HepG2 (cell line): ENCODE results near the gene ZNF507. TPM values are rescaled to one million over a fixed set of nuclear protein-coding genes. Genes with fewer than 3 reads are reported as not detected.

Source experiments
- AKAP8 ChIP-seq: sonication (generic); formaldehyde crosslinking; IDR thresholded peaks from 2 replicates; pipeline ENCODE4 v1.5.1; 2020; ENCODE audit warnings: mild to moderate bottlenecking, missing genetic modification reagents
- ARID2 ChIP-seq: sonication (generic); formaldehyde crosslinking; IDR thresholded peaks from 2 replicates; pipeline ENCODE4 v1.8.1; 2022; ENCODE audit warnings: mild to moderate bottlenecking, missing genetic modification reagents, borderline replicate concordance
- ATRX ChIP-seq: sonication (generic); formaldehyde crosslinking; IDR thresholded peaks from 2 replicates; pipeline ENCODE4 v1.4.0; 2020; ENCODE audit warnings: missing genetic modification reagents, borderline replicate concordance
- CAMTA2 ChIP-seq: sonication (generic); formaldehyde crosslinking; IDR thresholded peaks from 2 replicates; pipeline ENCODE4 v1.4.0; 2020; ENCODE audit warnings: mild to moderate bottlenecking, missing genetic modification reagents, borderline replicate concordance
- KDM6A ChIP-seq: IDR thresholded peaks from 2 replicates; pipeline ENCODE4 v1.6.1; 2016; ENCODE audit warnings: low read depth
- MED8 ChIP-seq: sonication (generic); formaldehyde crosslinking; IDR thresholded peaks from 2 replicates; pipeline ENCODE4 v1.8.1; 2023; ENCODE audit warnings: mild to moderate bottlenecking, missing genetic modification reagents; ENCODE audit not compliant: insufficient replicate concordance
- NONO ChIP-seq, 2 experiments: fragments of 450-650 bp in 1 of 2; sonication (generic) in 1 of 2; formaldehyde crosslinking in 1 of 2; IDR thresholded peaks in 1 of 2; conservative IDR thresholded peaks in 1 of 2; 2 replicates each; pipeline versions ENCODE4 v1.6.1 to v1.8.0; 2017 to 2022; ENCODE audit warnings: mild to moderate bottlenecking in 1 of 2, missing genetic modification reagents in 1 of 2, moderate library complexity in 1 of 2
- NR2C2 ChIP-seq: sonication (generic); formaldehyde crosslinking; IDR thresholded peaks from 2 replicates; pipeline ENCODE4 v1.4.0; 2020; ENCODE audit warnings: missing genetic modification reagents, mild to moderate bottlenecking, moderate library complexity, borderline replicate concordance
- PHF8 ChIP-seq: sonication (generic); formaldehyde crosslinking; IDR thresholded peaks from 2 replicates; pipeline ENCODE4 v1.5.0; 2020; ENCODE audit warnings: missing genetic modification reagents
- PLRG1 ChIP-seq: fragments of 450-650 bp; conservative IDR thresholded peaks from 2 replicates; pipeline ENCODE4 v1.6.1; 2016
- PPARG ChIP-seq: conservative IDR thresholded peaks from 2 replicates; pipeline ENCODE4 v1.6.1; 2016; ENCODE audit warnings: missing biosample characterization, missing genetic modification reagents
- ZBTB20 ChIP-seq: sonication (generic); formaldehyde crosslinking; IDR thresholded peaks from 2 replicates; pipeline ENCODE4 v1.8.1; 2023; ENCODE audit warnings: missing genetic modification reagents, low read depth, mild to moderate bottlenecking, borderline replicate concordance
- ZFP82 ChIP-seq: sonication (generic); formaldehyde crosslinking; IDR thresholded peaks from 2 replicates; pipeline ENCODE4 v1.5.1; 2020; ENCODE audit warnings: mild to moderate bottlenecking, missing genetic modification reagents, borderline replicate concordance
- ZNF121 ChIP-seq: sonication (generic); formaldehyde crosslinking; IDR thresholded peaks from 2 replicates; pipeline ENCODE4 v1.5.0; 2020; ENCODE audit warnings: mild to moderate bottlenecking, missing genetic modification reagents
- ZNF329 ChIP-seq: sonication (generic); formaldehyde crosslinking; IDR thresholded peaks from 2 replicates; pipeline ENCODE4 v1.9.0; 2021; ENCODE audit warnings: low read depth, mild to moderate bottlenecking, missing genetic modification reagents
- ZNF720 ChIP-seq: sonication (generic); formaldehyde crosslinking; IDR thresholded peaks from 2 replicates; pipeline ENCODE4 v1.4.0; 2020; ENCODE audit warnings: missing genetic modification reagents
- ZZZ3 ChIP-seq: sonication (generic); formaldehyde crosslinking; IDR thresholded peaks from 2 replicates; pipeline ENCODE4 v1.4.0; 2020; ENCODE audit warnings: missing genetic modification reagents, mild to moderate bottlenecking, borderline replicate concordance
- polyA plus RNA-seq, 8 experiments: library from polyadenylated mRNA; depleted of rRNA in 3 of 8; stranded (reverse) in 7 of 8; unstranded in 1 of 8; fragments of >200 nt; fragmentation: Illumina TruSeq in 4 of 8; extraction: Trizol in 4 of 8; gene quantifications; 2 replicates each; pipeline versions ENCODE4 v1.2.1 to v1.2.3, GENCODE V29; 2011 to 2016; ENCODE audit warnings: low read depth in 4 of 8, missing spikeins in 1 of 8, mixed read lengths in 1 of 8; ENCODE audit not compliant: insufficient read depth in 1 of 8
- total RNA-seq, 5 experiments: library from RNA; depleted of rRNA; stranded (reverse); fragments of >200 nt; fragmentation: Illumina TruSeq; extraction: Trizol; gene quantifications; 2 replicates each; pipeline ENCODE4 v1.2.3, GENCODE V29; 2016; ENCODE audit warnings: low read depth in 1 of 5
- TF ChIP-seq, protein P1 (sequence below): sonication (generic); formaldehyde crosslinking; IDR thresholded peaks from 2 replicates; pipeline ENCODE4 v1.5.0; 2020; ENCODE audit warnings: missing genetic modification reagents
- TF ChIP-seq, protein P2 (sequence below), 2 experiments: sonication (generic) in 1 of 2; formaldehyde crosslinking in 1 of 2; IDR thresholded peaks; 2 replicates each; pipeline versions ENCODE4 v1.4.0 to v1.6.1; 2016 to 2020; ENCODE audit warnings: borderline replicate concordance in 1 of 2, low read depth in 1 of 2, mild to moderate bottlenecking in 1 of 2, missing genetic modification reagents in 1 of 2
- TF ChIP-seq, protein P3 (sequence below): IDR thresholded peaks from 2 replicates; pipeline ENCODE4 v1.4.0; 2020; ENCODE audit warnings: mild to moderate bottlenecking, missing genetic modification reagents

Gene ZNF507
- total and polyA plus RNA-seq, 2 of the 13 experiments (the other 11 are each of a cell fraction or from before 2014, with no cell fraction given): 7.3 to 10.9 TPM

DNA sequence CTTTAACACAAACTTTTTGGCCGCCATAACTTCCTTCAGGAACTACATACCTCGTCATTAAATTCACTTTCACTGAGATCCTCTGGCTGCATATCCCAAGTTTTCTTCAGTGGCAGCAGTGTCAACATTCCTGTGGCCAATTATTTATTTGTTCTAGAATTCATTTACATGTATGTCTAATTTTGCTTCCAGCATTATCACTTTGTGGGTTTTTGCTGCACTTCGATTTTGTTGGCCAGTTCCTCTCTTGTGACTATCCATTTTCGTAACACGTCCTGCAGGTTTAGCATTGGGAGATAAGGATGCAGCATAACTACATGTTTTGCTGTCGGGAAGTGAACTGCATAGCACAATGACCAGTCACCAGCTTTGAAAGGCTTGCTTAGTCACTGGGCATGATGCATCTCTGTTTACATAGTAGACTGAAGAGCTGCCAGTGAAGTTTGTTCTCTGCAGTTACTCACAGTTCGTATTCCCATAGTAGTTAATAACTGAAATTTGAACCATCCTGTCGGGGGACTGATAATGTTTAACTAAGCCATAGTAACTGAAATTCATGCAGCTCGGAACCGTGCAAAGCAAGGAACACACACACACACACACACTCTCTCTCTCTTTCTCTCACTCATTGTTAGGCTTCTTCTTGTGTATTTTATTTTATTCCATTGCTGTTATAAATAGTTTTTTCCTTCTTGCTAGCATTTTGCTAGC is 28.3 kb downstream of the ZNF507 start (continued):
- TF ChIP-seq, protein P1, sequence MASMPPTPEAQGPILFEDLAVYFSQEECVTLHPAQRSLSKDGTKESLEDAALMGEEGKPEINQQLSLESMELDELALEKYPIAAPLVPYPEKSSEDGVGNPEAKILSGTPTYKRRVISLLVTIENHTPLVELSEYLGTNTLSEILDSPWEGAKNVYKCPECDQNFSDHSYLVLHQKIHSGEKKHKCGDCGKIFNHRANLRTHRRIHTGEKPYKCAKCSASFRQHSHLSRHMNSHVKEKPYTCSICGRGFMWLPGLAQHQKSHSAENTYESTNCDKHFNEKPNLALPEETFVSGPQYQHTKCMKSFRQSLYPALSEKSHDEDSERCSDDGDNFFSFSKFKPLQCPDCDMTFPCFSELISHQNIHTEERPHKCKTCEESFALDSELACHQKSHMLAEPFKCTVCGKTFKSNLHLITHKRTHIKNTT (CRISPR knock-in tag): no peak
- TF ChIP-seq ATRX (CRISPR knock-in tag) (no peak), AKAP8 (CRISPR knock-in tag) (no peak), ZNF720 (CRISPR knock-in tag) (no peak), KDM6A (peak; percentile 75; the same call in 1 of the 2 replicates), ZFP82 (CRISPR knock-in tag) (no peak), NONO (IDR thresholded peaks at IDR 0.05) (no peak), NONO (CRISPR knock-in tag; conservative IDR thresholded peaks at IDR 0.05) (peak; percentile 57), ZBTB20 (CRISPR knock-in tag) (peak; percentile 78; the same call in 1 of the 2 replicates), ZNF121 (CRISPR knock-in tag) (peak; percentile 33; the same call in 1 of the 2 replicates), PPARG (CRISPR knock-in tag) (peak; percentile 62), ZZZ3 (CRISPR knock-in tag) (no peak; the same call in 1 of the 2 replicates), CAMTA2 (no peak), ZNF329 (CRISPR knock-in tag) (no peak), NR2C2 (CRISPR knock-in tag) (peak; percentile 28; the same call in 1 of the 2 replicates), PLRG1 (no peak), MED8 (CRISPR knock-in tag) (no peak), ARID2 (CRISPR knock-in tag) (no peak), PHF8 (CRISPR knock-in tag) (no peak)
- TF ChIP-seq, protein P2, sequence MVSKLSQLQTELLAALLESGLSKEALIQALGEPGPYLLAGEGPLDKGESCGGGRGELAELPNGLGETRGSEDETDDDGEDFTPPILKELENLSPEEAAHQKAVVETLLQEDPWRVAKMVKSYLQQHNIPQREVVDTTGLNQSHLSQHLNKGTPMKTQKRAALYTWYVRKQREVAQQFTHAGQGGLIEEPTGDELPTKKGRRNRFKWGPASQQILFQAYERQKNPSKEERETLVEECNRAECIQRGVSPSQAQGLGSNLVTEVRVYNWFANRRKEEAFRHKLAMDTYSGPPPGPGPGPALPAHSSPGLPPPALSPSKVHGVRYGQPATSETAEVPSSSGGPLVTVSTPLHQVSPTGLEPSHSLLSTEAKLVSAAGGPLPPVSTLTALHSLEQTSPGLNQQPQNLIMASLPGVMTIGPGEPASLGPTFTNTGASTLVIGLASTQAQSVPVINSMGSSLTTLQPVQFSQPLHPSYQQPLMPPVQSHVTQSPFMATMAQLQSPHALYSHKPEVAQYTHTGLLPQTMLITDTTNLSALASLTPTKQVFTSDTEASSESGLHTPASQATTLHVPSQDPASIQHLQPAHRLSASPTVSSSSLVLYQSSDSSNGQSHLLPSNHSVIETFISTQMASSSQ (IDR thresholded peaks at IDR 0.05; ENCODE audit: low read depth): peak; percentile 89
- TF ChIP-seq, protein P2 (CRISPR knock-in tag; IDR thresholded peaks at IDR 0.05; ENCODE audit: borderline replicate concordance): peak; percentile 96
- TF ChIP-seq, protein P3, sequence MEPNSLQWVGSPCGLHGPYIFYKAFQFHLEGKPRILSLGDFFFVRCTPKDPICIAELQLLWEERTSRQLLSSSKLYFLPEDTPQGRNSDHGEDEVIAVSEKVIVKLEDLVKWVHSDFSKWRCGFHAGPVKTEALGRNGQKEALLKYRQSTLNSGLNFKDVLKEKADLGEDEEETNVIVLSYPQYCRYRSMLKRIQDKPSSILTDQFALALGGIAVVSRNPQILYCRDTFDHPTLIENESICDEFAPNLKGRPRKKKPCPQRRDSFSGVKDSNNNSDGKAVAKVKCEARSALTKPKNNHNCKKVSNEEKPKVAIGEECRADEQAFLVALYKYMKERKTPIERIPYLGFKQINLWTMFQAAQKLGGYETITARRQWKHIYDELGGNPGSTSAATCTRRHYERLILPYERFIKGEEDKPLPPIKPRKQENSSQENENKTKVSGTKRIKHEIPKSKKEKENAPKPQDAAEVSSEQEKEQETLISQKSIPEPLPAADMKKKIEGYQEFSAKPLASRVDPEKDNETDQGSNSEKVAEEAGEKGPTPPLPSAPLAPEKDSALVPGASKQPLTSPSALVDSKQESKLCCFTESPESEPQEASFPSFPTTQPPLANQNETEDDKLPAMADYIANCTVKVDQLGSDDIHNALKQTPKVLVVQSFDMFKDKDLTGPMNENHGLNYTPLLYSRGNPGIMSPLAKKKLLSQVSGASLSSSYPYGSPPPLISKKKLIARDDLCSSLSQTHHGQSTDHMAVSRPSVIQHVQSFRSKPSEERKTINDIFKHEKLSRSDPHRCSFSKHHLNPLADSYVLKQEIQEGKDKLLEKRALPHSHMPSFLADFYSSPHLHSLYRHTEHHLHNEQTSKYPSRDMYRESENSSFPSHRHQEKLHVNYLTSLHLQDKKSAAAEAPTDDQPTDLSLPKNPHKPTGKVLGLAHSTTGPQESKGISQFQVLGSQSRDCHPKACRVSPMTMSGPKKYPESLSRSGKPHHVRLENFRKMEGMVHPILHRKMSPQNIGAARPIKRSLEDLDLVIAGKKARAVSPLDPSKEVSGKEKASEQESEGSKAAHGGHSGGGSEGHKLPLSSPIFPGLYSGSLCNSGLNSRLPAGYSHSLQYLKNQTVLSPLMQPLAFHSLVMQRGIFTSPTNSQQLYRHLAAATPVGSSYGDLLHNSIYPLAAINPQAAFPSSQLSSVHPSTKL (CRISPR knock-in tag): peak; percentile 93
